Measurements from ENCODE around the gene CFD. TPM values are rescaled to one million over a fixed set of nuclear protein-coding genes. Genes with fewer than 3 reads are reported as not detected.
A peak's percentile ranks its signal among the peaks of the same experiment; 100 is the strongest.

Gene CFD
- total RNA-seq, 6 experiments from 2014 or later: 3.5 to 9.6 (median 7.8) TPM

GRCh38 chr19:892894-893689 is 33.6 kb downstream of the CFD start, which contains the start of the genes MED16 and RNU6-9:
Gene MED16, minus strand, starts transcription at chr19:893187. Its CDS starts 2,056 bp downstream, at chr19:891131.
Gene RNU6-9, plus strand, starts transcription at chr19:893484.
- TF ChIP-seq, protein P1, sequence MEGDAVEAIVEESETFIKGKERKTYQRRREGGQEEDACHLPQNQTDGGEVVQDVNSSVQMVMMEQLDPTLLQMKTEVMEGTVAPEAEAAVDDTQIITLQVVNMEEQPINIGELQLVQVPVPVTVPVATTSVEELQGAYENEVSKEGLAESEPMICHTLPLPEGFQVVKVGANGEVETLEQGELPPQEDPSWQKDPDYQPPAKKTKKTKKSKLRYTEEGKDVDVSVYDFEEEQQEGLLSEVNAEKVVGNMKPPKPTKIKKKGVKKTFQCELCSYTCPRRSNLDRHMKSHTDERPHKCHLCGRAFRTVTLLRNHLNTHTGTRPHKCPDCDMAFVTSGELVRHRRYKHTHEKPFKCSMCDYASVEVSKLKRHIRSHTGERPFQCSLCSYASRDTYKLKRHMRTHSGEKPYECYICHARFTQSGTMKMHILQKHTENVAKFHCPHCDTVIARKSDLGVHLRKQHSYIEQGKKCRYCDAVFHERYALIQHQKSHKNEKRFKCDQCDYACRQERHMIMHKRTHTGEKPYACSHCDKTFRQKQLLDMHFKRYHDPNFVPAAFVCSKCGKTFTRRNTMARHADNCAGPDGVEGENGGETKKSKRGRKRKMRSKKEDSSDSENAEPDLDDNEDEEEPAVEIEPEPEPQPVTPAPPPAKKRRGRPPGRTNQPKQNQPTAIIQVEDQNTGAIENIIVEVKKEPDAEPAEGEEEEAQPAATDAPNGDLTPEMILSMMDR (IDR thresholded peaks at IDR 0.05): no peak
- TF ChIP-seq POLR2A (IDR thresholded peaks at IDR 0.05): peak; percentile 45
- intact Hi-C loops (cut with DNase I): no loop called here
- WGBS (ENCODE audit: insufficient coverage, low coverage, low lambda C conversion rate, missing lambda C conversion rate): 2% methylated on average over 19 of the region's 69 CpGs
- Histone ChIP-seq H3K36me3 (peaks cover 0 to 10% (median under 1%) of the 10 kb centered on the region in 4 donors), H3K27ac (peak within 1 kb of the TSS; percentile 89 to 91 (median 90)), H3K4me1 (no peaks in the 10 kb centered on the region), H3K4me3 (peak within 1 kb of the TSS; percentile 72 to 94 (median 86)), H3K27me3 (no peaks in the 10 kb centered on the region), H3K9me3 (no peaks in the 10 kb centered on the region)
- ATAC-seq (peak; percentile 95 to 99 (median 97)), DNase-seq (peak; percentile 91 to 94 (median 92))

- no peaks in the 10 kb centered on the region for H3K9me3 ChIP-seq
- H3K36me3 ChIP-seq: peaks cover 0 to 6% (median 0%) of the 10 kb centered on the region in 4 donors
- TF ChIP-seq, protein P1 (IDR thresholded peaks at IDR 0.05): no peak
- TF ChIP-seq POLR2A (IDR thresholded peaks at IDR 0.05): no peak
- DNase-seq (no peak), ATAC-seq (no peak)
- H3K4me3 ChIP-seq: no peak overlapping the region
- intact Hi-C loops (cut with DNase I): no loop called here
- H3K27ac ChIP-seq: no peak overlapping the region
- no peaks in the 10 kb centered on the region for H3K27me3 ChIP-seq
- H3K4me1 ChIP-seq: no peaks in the 10 kb centered on the region
- 93% methylated on average over 8 of the region's 10 CpGs for WGBS (ENCODE audit: insufficient coverage, low coverage, low lambda C conversion rate, missing lambda C conversion rate)
Measured at GRCh38 chr19:896434-896833, 37.0 kb downstream of the CFD start.

DNA sequence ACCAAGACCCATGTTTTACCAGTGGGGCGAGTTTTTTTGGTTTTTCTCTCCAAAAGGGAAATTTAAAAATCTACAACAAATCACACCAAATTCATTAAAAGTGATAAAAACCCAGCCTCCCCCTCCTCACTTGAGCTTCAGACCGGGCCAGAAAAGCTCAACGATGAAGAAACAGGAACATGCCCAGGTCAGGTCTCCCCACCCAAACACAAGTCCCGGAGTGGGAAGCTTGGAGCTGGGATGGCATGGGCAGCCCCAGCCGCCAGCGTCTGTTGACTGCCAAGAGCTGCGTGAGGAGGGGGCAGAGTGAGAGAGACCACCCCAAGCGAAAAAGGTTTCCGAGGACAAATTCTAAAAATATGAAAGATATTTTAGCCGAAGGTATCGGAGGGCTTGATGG is 37.5 kb downstream of the CFD start:
- intact Hi-C loops (cut with DNase I): no loop called here
- H3K36me3 ChIP-seq: peaks cover 0 to 6% (median 0%) of the 10 kb centered on the region in 4 donors
- no peaks in the 10 kb centered on the region for H3K9me3 ChIP-seq
- DNase-seq: no peak
- no peak for ATAC-seq
- peaks cover 0 to 2% (median 0%) of the 10 kb centered on the region in 4 donors for H3K4me1 ChIP-seq
- 88% methylated on average over 9 of the region's 11 CpGs for WGBS (ENCODE audit: insufficient coverage, low coverage, low lambda C conversion rate, missing lambda C conversion rate)
- no peak overlapping the region for H3K4me3 ChIP-seq
- TF ChIP-seq POLR2A (IDR thresholded peaks at IDR 0.05): no peak
- TF ChIP-seq, protein P1 (IDR thresholded peaks at IDR 0.05): no peak
- H3K27me3 ChIP-seq: no peaks in the 10 kb centered on the region
- no peak overlapping the region for H3K27ac ChIP-seq

DNA sequence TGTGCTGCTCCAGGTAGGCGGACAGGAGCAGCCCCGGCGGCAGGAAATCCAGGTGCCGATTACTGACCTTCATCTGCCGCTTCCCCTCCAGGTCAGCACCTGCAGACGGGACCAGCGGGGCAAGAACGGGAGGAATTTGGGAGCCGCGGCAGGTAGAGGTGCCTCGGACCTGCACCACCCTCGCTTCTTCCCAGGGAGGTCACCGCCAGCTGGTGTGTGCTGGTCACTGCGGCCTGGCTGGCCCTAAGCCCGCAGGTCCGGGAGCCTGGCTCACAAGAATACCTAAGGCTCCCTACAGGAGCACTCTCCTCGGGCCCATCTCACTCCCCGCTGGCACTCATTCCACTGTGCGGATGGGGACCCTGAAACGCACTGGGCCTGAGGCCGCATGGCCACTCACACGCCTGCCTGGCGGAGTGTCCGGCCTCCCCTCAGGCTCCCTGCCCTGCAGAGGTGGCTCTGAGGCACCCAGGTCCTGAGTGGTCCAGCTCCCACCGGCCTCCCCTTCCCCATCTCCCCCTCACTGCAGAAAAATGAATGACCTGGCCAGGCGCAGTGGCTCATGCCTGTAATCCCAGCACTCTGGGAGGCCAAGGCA is 38.1 kb downstream of the CFD start:
- H3K27ac ChIP-seq: no peak overlapping the region
- 87% methylated on average over 8 of the region's 26 CpGs for WGBS (ENCODE audit: insufficient coverage, low coverage, low lambda C conversion rate, missing lambda C conversion rate)
- H3K4me1 ChIP-seq: peaks cover 0 to 8% (median 0%) of the 10 kb centered on the region in 4 donors
- no peak overlapping the region for H3K4me3 ChIP-seq
- intact Hi-C loops (cut with DNase I): no loop called here
- no peaks in the 10 kb centered on the region for H3K9me3 ChIP-seq
- TF ChIP-seq POLR2A (IDR thresholded peaks at IDR 0.05): no peak
- TF ChIP-seq, protein P1 (IDR thresholded peaks at IDR 0.05): no peak
- DNase-seq (no peak), ATAC-seq (no peak)
- no peaks in the 10 kb centered on the region for H3K27me3 ChIP-seq
- H3K36me3 ChIP-seq: peaks cover 0 to 6% (median 0%) of the 10 kb centered on the region in 4 donors
